ENCODE data around the gene STARD13. TPM values are rescaled to one million over a fixed set of nuclear protein-coding genes. Genes with fewer than 3 reads are reported as not detected.

STARD13 gene
- polyA plus RNA-seq, 4 donors: 23.3 to 24.1 (median 23.7) TPM

- DNase-seq (ENCODE audit: low read depth in 4 of 4, low spot score in 3 of 4): no peak
Observed at GRCh38 chr13:33278913-33279312, 6.6 kb downstream of the STARD13 start.

DNA sequence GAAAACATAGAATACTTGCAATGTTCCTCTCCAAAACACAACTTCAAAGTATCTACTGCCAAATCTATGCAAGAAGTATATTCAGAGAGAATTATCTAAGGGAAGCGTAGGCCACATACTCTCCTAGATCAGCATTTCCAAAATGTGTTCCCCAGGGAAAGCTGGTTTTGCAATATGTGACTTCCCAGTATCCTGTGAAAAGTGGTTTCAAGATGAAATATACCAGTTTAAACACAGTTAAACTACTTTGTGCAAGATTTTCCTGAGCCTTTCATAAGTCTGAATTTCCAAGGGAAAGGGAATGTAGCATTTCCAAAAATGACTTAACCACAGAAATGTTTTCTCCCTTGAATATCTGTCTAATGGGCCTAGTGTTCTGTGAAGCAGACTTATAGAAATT is 7.6 kb downstream of the STARD13 start:
- no peak for DNase-seq (ENCODE audit: low read depth in 4 of 4, low spot score in 3 of 4)

DNA sequence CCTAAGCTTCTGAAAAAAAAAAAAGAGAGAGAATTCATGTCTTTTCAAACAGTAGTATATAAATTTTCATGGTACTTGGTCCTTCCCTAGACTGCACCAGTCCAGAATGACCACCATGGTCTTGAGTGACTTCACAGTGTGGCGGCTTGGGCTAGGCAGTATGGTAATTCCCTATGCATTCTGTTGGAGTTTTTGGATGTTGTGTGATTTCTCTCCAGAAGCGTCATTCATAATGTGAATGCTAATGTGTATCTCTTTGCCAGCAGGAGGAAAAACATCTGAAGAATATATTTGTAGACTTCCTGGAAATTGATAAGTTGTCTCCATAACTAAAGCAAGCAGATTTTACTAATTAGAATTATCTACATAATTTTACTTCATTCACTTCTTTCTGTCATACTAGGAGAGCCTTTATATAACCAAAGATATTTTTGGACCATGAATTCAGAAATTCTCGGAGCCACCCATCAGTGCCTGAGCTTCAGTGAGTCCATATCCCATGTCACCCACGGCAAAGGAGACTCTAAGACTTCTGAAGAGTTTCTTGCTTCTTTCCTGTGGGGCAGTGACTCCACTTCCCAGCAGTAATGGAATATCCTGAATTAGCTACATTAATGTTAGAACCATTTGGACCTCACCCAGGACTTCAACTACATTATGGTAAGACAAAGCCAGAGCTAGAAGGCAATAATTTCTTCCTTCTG is 8.4 kb downstream of the STARD13 start:
- DNase-seq (ENCODE audit: low read depth in 4 of 4, low spot score in 3 of 4): no peak

- DNase-seq (ENCODE audit: low read depth in 4 of 4, low spot score in 3 of 4): no peak
Observed at GRCh38 chr13:33276570-33276969, 9.0 kb downstream of the STARD13 start.

DNA sequence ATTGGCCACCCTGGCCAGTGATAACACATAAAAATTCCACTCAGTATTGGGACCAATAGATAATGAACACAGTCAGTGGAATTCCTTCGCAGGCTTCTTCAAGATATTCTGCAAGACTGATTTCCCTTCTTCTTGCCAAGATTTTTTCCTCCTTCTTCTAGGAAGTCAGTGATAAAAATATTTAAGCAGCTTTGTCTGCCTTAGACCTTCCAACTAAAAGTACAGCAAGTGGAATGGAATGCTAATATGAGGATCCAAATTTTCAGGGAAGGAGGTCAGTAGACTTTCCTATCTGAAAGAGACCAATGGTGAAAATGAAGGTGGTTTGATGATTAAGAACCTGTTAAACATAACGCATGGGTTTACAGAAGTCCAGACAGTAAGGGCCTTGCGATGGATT is 9.6 kb downstream of the STARD13 start:
- DNase-seq (ENCODE audit: low read depth in 4 of 4, low spot score in 3 of 4): no peak

DNA sequence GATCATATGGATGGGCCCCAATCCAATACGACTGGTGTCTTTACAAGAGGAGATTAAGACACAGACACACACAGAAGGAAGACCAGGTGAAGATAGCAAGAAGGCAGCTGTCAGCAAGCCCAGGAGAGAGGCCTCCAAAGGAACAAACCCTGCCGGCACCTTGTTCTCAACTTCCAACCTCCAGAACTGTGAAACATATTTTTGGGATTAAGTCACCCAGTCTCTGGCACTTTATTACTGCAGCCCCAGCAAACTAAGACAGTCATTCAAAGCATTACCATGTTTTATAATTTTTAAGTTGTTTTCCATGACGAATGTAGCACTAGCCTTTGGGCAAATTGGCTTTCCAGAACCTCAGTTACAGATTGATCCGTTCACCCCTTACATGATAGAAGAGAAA is 11.3 kb downstream of the STARD13 start:
- no peak for DNase-seq (ENCODE audit: low read depth in 4 of 4, low spot score in 3 of 4)

DNA sequence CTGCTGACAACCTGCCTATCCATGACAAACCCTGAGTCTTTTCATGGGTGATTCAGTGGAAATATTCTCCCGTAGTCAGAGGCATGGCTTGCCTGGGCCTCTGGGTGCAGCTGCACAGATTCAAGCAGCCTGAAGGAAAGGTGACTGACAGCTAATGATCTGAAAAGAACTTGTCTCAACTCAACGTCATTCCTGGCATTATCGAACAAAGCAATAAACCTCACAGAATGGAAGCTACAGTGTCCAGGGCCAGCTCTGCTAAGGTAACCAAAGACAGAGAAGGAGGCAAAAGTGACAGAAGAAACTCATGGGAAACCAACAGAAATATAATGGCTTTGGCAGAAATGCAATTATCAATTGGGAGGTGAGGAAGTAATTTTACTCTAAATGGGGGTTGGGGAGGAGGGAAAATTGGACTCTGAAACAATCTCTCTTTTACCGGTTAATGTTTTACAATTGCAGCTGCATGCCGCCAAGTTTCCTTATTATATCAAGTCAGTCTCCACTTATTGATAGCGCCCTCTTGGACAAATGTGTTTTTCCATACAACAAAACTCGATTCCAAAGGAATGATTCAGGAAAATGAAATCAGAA is 12.9 kb downstream of the STARD13 start:
- no peak for DNase-seq (ENCODE audit: low read depth in 4 of 4, low spot score in 3 of 4)

DNA sequence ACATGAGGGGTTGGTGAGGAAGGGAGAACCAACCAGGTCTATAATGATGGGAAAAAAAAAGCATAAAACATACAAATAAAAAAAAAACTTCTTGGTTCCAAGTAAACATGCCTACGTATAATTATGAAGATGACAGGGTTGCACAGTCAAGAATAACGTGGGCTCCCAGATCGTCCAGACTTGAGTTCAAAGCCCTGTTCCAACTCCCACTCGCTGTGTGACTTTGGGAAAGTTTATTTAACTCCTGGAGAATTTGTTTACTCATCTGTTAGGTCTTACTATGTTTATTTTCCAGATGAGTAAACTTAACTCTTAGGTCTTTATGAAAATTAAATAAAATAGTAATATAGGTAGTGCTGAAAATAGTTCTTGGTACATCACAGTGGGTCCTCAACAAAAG is 13.8 kb downstream of the STARD13 start:
- no peak for DNase-seq (ENCODE audit: low read depth in 4 of 4, low spot score in 3 of 4)

- DNase-seq (ENCODE audit: low read depth in 4 of 4, low spot score in 3 of 4): no peak
Observed at GRCh38 chr13:33270895-33271538, 14.5 kb downstream of the STARD13 start.

DNA sequence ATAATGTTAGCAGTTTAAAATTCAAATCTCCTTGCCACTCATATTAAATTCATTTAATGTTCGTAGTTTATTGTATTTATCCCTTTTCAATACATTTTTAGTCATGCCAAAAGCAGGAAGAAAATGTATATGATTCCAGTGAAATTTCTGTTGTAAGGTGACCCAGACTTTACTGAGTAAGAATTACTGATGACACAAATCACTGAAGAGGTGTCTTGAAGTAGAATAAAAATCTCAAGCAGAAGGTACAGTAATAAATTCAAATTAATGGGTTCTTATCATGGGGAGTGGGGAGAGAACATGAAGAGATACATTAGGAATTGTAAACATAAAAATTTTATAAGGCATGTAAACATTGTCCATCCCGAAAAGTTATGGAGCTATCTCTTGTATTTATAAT is 19.9 kb downstream of the STARD13 start:
- DNase-seq (ENCODE audit: low read depth in 4 of 4, low spot score in 3 of 4): no peak

DNA sequence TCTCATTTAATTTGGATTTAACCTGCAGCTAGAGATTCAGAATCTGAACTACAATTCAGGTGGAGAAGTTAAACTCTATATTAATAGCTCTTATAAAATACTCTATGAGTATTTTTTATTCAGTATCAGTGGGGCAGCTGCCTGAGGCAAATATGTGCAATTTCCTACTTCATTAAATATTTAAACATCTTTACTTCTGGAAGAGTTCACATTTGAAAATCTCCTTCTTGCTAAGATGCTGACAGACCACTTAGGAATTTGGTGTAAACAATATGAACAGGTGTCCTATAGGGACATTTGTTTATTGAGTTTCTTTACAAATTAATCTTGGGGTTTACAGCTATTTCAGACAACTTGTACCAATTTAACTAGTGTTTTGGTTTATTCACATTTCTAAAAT is 20.4 kb downstream of the STARD13 start:
- DNase-seq (ENCODE audit: low read depth in 4 of 4, low spot score in 3 of 4): no peak

DNA sequence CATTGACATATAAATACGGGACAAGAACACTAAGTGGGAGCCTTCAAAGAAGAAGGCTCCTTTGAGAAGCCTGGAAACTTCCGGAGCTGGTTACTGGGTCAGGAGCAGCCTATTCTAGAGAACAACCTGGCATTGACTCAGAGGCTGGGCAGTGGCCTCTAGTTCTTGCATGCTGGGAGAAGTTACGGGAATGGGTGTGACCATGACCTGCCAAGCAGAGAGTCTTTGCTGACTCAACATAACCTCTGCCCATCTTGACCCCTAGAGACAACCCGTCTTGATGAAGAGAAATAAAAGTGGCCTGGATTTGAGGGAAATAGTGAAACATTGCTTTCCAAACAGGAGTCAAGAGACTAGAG is 21.0 kb downstream of the STARD13 start:
- DNase-seq (ENCODE audit: low read depth in 4 of 4, low spot score in 3 of 4): no peak

- DNase-seq (ENCODE audit: low read depth in 4 of 4, low spot score in 3 of 4): no peak
Observed at GRCh38 chr13:33263976-33264619, 21.5 kb downstream of the STARD13 start.

DNA sequence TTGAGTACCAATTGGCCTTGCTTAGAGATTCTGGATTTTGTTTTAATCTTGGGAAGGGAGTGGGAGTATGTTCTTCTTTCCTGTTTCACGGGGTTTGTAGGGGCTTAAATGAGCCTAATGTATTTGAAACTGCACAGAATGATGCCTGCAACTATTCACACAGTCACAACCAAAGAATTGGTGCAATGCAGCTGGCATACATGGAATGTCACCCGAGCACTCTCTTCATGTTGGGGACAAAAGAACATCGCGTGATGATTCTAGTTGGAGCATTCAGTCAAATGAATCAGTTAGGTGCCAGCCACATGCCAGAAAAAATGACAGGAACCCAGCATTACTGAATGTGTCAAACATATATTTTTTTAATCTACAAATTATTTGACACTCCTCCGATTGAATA is 22.1 kb downstream of the STARD13 start:
- no peak for DNase-seq (ENCODE audit: low read depth in 4 of 4, low spot score in 3 of 4)

GRCh38 chr13:33262997-33263396 is 22.6 kb downstream of the STARD13 start:
- no peak for DNase-seq (ENCODE audit: low read depth in 4 of 4, low spot score in 3 of 4)

- DNase-seq (ENCODE audit: low read depth in 4 of 4, low spot score in 3 of 4): no peak
Observed at GRCh38 chr13:33262594-33262993, 23.0 kb downstream of the STARD13 start.

GRCh38 chr13:33262062-33262487 is 23.5 kb downstream of the STARD13 start:
- no peak for DNase-seq (ENCODE audit: low read depth in 4 of 4, low spot score in 3 of 4)

GRCh38 chr13:33261387-33262061 is 24.0 kb downstream of the STARD13 start:
- DNase-seq (ENCODE audit: low read depth in 4 of 4, low spot score in 3 of 4): no peak

- no peak for DNase-seq (ENCODE audit: low read depth in 4 of 4, low spot score in 3 of 4)
Observed at GRCh38 chr13:33260168-33261098, 25.1 kb downstream of the STARD13 start.

DNA sequence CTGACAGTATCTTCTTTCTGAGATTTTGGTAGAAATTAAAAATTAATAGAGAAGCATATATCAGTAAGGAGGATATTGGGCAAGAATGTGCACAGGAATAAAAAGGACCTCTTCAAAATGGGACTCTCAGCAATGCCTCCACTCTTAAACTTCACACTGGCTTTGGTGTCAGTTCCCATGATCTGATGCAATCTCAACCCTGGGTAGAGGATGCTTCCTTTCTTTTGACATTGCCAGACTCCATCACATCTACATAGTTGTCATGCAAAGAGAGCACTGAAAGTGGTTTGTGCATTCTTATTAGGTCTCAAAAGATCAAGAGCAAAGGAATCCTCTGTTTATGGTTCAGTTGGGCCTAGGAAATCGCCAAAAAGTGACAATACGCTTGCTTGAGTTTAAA is 26.3 kb downstream of the STARD13 start:
- no peak for DNase-seq (ENCODE audit: low read depth in 4 of 4, low spot score in 3 of 4)
